K562 (cell line): Measurements from ENCODE around the gene DNAJB2. TPM values are rescaled to one million over a fixed set of nuclear protein-coding genes. Genes with fewer than 3 reads are reported as not detected.
A peak's percentile ranks its signal among the peaks of the same experiment; 100 is the strongest.

Source experiments
- ELF1 ChIP-seq: fragments of 200-800 bp; sonication (Bioruptor generic); IDR thresholded peaks from 2 replicates; pipeline ENCODE4 v1.6.1; 2016; ENCODE audit warnings: missing genetic modification characterization, missing compliant biosample characterization
- GABPA ChIP-seq: fragments of 200-800 bp; sonication (Bioruptor generic); conservative IDR thresholded peaks from 2 replicates; pipeline ENCODE4 v1.6.1; 2016; ENCODE audit warnings: low read depth, missing genetic modification characterization, missing compliant biosample characterization
- GTF2A2 ChIP-seq: IDR thresholded peaks from 2 replicates; pipeline ENCODE4 v1.6.1; 2016; ENCODE audit warnings: mild to moderate bottlenecking, missing genetic modification characterization, missing compliant biosample characterization
- HDAC6 ChIP-seq: IDR thresholded peaks from 2 replicates; pipeline ENCODE4 v1.6.1; 2012; ENCODE audit warnings: low read depth, mild to moderate bottlenecking, control low read depth, inconsistent platforms, low read length, moderate library complexity
- JUND ChIP-seq, 2 experiments: IDR thresholded peaks; 2 replicates in 1 of 2; 3 replicates in 1 of 2; pipeline ENCODE4 v1.6.1; 2011; ENCODE audit warnings: borderline replicate concordance in 2 of 2, low read depth in 2 of 2, low read length in 2 of 2, improper control_type of control experiment in 1 of 2, missing biosample characterization in 1 of 2, missing genetic modification characterization in 1 of 2, missing genetic modification reagents in 1 of 2
- KLF1 ChIP-seq: fragments of 450-650 bp; IDR thresholded peaks from 2 replicates; pipeline ENCODE4 v1.6.1; 2016; ENCODE audit warnings: missing genetic modification characterization, missing compliant biosample characterization
- NCOR1 ChIP-seq: fragments of 450-650 bp; IDR thresholded peaks from 2 replicates; pipeline ENCODE4 v1.6.1; 2016; ENCODE audit warnings: mild to moderate bottlenecking, moderate library complexity
- PHB ChIP-seq: fragments of 250-450 bp; sonication (Bioruptor Pico); IDR thresholded peaks from 2 replicates; pipeline ENCODE4 v1.5.0; 2021
- PTBP1 ChIP-seq: fragments of 200-400 bp; formaldehyde crosslinking; IDR thresholded peaks from 2 replicates; pipeline ENCODE4 v1.6.1; 2017; ENCODE audit warnings: low read depth, low read length
- SMC3 ChIP-seq: conservative IDR thresholded peaks from 2 replicates; pipeline ENCODE4 v1.6.1; 2011; ENCODE audit warnings: low read depth, low read length, improper control_type of control experiment; ENCODE audit not compliant: insufficient read depth
- STAG1 ChIP-seq: sonication (generic); formaldehyde crosslinking; IDR thresholded peaks from 2 replicates; pipeline ENCODE4 v1.5.0; 2020; ENCODE audit warnings: missing genetic modification reagents, borderline replicate concordance
- TAF15 ChIP-seq: fragments of 200-400 bp; formaldehyde crosslinking; IDR thresholded peaks from 2 replicates; pipeline ENCODE4 v1.6.1; 2017; ENCODE audit warnings: mild to moderate bottlenecking, low read depth, low read length, moderate library complexity
- ZC3H4 ChIP-seq: sonication (generic); formaldehyde crosslinking; IDR thresholded peaks from 2 replicates; pipeline ENCODE4 v1.9.0; 2021; ENCODE audit warnings: missing genetic modification reagents, borderline replicate concordance
- ZNF274 ChIP-seq: IDR thresholded peaks from 2 replicates; pipeline ENCODE4 v1.6.1; 2011; ENCODE audit warnings: low read depth, mild to moderate bottlenecking, low read length, moderate library complexity, borderline replicate concordance
- ZZZ3 ChIP-seq: fragments of 450-650 bp; IDR thresholded peaks from 2 replicates; pipeline ENCODE4 v1.6.1; 2016; ENCODE audit warnings: antibody characterized with exemption, mild to moderate bottlenecking, moderate library complexity
- polyA plus RNA-seq, 8 experiments: library from polyadenylated mRNA; depleted of rRNA in 4 of 8; stranded (reverse) in 5 of 8; unstranded in 3 of 8; fragments of >200 nt; fragmentation: Nextera tagmentation in 2 of 8; fragmentation: Illumina TruSeq in 1 of 8; extraction: Ambion mirVana in 2 of 8; extraction: Trizol in 1 of 8; gene quantifications; 2 replicates each; pipeline versions ENCODE4 v1.2.1 to v1.2.3, GENCODE V29; 2011 to 2014; ENCODE audit warnings: inconsistent platforms in 1 of 8, missing spikeins in 1 of 8
- total RNA-seq, 7 experiments: library from RNA; depleted of rRNA in 6 of 7; stranded (reverse); fragments of >200 nt in 6 of 7; fragmentation: Illumina TruSeq in 2 of 7; extraction: Trizol in 2 of 7; gene quantifications; 2 replicates each; pipeline versions ENCODE4 v1.2.1 to v1.2.3, GENCODE V29; 2011 to 2021; ENCODE audit warnings: low replicate concordance in 1 of 7
- TF ChIP-seq, protein P1 (sequence below): fragments of 450-650 bp; IDR thresholded peaks from 2 replicates; pipeline ENCODE4 v1.6.1; 2017; ENCODE audit warnings: antibody characterized with exemption, mild to moderate bottlenecking
- TF ChIP-seq, protein P2 (sequence below), 2 experiments: fragments of 450-650 bp; IDR thresholded peaks; 2 replicates each; pipeline ENCODE4 v1.6.1; 2016
- TF ChIP-seq, protein P3 (sequence below): fragments of 250-450 bp; sonication (Bioruptor Pico); IDR thresholded peaks from 2 replicates; pipeline ENCODE4 v1.4.0; 2020; ENCODE audit warnings: borderline replicate concordance
- TF ChIP-seq, protein P4 (sequence below): fragments of 150-350 bp; conservative IDR thresholded peaks from 2 replicates; pipeline ENCODE4 v1.6.1; 2014; ENCODE audit warnings: low read length

The DNAJB2 gene
- total and polyA plus RNA-seq, 9 of the 15 experiments (the other 6 are each of a cell fraction or from before 2014, with no cell fraction given) = 0.08 to 3.0 (median 2.2) TPM; not detected in 1

DNA sequence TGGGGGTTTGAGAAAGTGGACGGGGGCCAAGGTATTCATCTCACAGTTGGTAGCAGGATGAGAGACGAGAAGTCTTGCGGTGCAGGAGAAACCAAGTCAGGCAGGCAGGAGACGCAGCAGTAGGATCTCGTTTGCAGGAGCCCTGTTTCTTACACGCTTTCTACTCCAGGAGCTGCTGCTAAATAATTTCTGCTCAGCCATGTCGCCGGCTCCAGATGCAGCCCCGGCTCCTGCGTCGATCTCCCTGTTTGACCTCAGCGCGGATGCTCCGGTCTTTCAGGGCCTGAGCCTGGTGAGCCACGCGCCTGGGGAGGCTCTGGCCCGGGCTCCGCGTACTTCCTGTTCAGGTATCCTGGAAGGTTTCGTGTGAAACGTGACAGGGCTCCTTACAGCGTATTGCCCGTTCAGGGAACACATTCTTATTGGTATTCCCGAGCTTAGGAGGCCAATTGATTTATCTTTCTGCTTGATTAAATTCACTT lies 49.1 kb upstream of the DNAJB2 start (continued):
- TF ChIP-seq ELF1 (tag) (peak; percentile 49), ZZZ3 (no peak), HDAC6 (no peak), NCOR1 (no peak), TAF15 (no peak), GABPA (tag) (peak; percentile 37; the same call in 1 of the 2 replicates), JUND (IDR thresholded peaks at IDR 0.05; ENCODE audit: borderline replicate concordance, low read depth, low read length) (no peak), JUND (tag; IDR thresholded peaks at IDR 0.05; ENCODE audit: borderline replicate concordance, low read depth, low read length) (no peak), ZNF274 (no peak), ZC3H4 (CRISPR knock-in tag) (no peak), GTF2A2 (tag) (no peak), STAG1 (CRISPR knock-in tag) (no peak), PHB (no peak), SMC3 (no peak), PTBP1 (no peak), KLF1 (tag) (no peak)
- TF ChIP-seq, protein P1, sequence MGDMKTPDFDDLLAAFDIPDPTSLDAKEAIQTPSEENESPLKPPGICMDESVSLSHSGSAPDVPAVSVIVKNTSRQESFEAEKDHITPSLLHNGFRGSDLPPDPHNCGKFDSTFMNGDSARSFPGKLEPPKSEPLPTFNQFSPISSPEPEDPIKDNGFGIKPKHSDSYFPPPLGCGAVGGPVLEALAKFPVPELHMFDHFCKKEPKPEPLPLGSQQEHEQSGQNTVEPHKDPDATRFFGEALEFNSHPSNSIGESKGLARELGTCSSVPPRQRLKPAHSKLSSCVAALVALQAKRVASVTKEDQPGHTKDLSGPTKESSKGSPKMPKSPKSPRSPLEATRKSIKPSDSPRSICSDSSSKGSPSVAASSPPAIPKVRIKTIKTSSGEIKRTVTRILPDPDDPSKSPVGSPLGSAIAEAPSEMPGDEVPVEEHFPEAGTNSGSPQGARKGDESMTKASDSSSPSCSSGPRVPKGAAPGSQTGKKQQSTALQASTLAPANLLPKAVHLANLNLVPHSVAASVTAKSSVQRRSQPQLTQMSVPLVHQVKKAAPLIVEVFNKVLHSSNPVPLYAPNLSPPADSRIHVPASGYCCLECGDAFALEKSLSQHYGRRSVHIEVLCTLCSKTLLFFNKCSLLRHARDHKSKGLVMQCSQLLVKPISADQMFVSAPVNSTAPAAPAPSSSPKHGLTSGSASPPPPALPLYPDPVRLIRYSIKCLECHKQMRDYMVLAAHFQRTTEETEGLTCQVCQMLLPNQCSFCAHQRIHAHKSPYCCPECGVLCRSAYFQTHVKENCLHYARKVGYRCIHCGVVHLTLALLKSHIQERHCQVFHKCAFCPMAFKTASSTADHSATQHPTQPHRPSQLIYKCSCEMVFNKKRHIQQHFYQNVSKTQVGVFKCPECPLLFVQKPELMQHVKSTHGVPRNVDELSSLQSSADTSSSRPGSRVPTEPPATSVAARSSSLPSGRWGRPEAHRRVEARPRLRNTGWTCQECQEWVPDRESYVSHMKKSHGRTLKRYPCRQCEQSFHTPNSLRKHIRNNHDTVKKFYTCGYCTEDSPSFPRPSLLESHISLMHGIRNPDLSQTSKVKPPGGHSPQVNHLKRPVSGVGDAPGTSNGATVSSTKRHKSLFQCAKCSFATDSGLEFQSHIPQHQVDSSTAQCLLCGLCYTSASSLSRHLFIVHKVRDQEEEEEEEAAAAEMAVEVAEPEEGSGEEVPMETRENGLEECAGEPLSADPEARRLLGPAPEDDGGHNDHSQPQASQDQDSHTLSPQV = 0 out of 2 replicates have a peak, but pooled peaks have one; percentile 13
- TF ChIP-seq, protein P2, sequence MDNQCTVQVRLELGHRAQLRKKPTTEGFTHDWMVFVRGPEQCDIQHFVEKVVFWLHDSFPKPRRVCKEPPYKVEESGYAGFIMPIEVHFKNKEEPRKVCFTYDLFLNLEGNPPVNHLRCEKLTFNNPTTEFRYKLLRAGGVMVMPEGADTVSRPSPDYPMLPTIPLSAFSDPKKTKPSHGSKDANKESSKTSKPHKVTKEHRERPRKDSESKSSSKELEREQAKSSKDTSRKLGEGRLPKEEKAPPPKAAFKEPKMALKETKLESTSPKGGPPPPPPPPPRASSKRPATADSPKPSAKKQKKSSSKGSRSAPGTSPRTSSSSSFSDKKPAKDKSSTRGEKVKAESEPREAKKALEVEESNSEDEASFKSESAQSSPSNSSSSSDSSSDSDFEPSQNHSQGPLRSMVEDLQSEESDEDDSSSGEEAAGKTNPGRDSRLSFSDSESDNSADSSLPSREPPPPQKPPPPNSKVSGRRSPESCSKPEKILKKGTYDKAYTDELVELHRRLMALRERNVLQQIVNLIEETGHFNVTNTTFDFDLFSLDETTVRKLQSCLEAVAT (IDR thresholded peaks at IDR 0.05) = 0 out of 4 replicates have a peak, but pooled peaks of 1 of the 2 experiments have one; percentile 28
- TF ChIP-seq, protein P3, sequence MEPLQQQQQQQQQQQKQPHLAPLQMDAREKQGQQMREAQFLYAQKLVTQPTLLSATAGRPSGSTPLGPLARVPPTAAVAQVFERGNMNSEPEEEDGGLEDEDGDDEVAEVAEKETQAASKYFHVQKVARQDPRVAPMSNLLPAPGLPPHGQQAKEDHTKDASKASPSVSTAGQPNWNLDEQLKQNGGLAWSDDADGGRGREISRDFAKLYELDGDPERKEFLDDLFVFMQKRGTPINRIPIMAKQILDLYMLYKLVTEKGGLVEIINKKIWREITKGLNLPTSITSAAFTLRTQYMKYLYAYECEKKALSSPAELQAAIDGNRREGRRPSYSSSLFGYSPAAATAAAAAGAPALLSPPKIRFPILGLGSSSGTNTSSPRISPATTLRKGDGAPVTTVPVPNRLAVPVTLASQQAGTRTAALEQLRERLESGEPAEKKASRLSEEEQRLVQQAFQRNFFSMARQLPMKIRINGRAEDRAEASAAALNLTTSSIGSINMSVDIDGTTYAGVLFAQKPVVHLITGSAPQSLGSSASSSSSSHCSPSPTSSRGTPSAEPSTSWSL (CRISPR knock-in tag) = no peak
- TF ChIP-seq, protein P4, sequence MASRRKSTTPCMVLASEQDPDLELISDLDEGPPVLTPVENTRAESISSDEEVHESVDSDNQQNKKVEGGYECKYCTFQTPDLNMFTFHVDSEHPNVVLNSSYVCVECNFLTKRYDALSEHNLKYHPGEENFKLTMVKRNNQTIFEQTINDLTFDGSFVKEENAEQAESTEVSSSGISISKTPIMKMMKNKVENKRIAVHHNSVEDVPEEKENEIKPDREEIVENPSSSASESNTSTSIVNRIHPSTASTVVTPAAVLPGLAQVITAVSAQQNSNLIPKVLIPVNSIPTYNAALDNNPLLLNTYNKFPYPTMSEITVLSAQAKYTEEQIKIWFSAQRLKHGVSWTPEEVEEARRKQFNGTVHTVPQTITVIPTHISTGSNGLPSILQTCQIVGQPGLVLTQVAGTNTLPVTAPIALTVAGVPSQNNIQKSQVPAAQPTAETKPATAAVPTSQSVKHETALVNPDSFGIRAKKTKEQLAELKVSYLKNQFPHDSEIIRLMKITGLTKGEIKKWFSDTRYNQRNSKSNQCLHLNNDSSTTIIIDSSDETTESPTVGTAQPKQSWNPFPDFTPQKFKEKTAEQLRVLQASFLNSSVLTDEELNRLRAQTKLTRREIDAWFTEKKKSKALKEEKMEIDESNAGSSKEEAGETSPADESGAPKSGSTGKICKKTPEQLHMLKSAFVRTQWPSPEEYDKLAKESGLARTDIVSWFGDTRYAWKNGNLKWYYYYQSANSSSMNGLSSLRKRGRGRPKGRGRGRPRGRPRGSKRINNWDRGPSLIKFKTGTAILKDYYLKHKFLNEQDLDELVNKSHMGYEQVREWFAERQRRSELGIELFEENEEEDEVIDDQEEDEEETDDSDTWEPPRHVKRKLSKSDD = no peak
